ENCODE data around the gene NID1.

NID1 gene

GRCh38 chr1:236075848-236076247 is 11.0 kb upstream of the NID1 start:
- TF ChIP-seq CTCF (IDR thresholded peaks at IDR 0.05; ENCODE audit: control insufficient read depth, extremely low read depth, insufficient read depth), result no peak
- no peak for DNase-seq (ENCODE audit: low read depth)
- no peak overlapping the region for H3K4me3 ChIP-seq (ENCODE audit: low read depth, low read length)

- DNase-seq (ENCODE audit: low read depth), result no peak
- TF ChIP-seq CTCF (IDR thresholded peaks at IDR 0.05; ENCODE audit: control insufficient read depth, extremely low read depth, insufficient read depth), result no peak
- no peak overlapping the region for H3K4me3 ChIP-seq (ENCODE audit: low read depth, low read length)
These were observed 8.5 kb upstream of the NID1 start for GRCh38 chr1:236073307-236073897.

- DNase-seq (ENCODE audit: low read depth), result no peak
- no peak for TF ChIP-seq CTCF (IDR thresholded peaks at IDR 0.05; ENCODE audit: control insufficient read depth, extremely low read depth, insufficient read depth)
- no peak overlapping the region for H3K4me3 ChIP-seq (ENCODE audit: low read depth, low read length)
These were observed 7.1 kb upstream of the NID1 start for GRCh38 chr1:236072001-236072400.

- H3K4me3 ChIP-seq (ENCODE audit: low read depth, low read length), result no peak overlapping the region
- no peak for DNase-seq (ENCODE audit: low read depth)
- no peak for TF ChIP-seq CTCF (IDR thresholded peaks at IDR 0.05; ENCODE audit: control insufficient read depth, extremely low read depth, insufficient read depth)
These were observed 5.9 kb upstream of the NID1 start for GRCh38 chr1:236070753-236071152.

GRCh38 chr1:236069796-236070195 is 4.9 kb upstream of the NID1 start:
- DNase-seq (ENCODE audit: low read depth), result no peak
- TF ChIP-seq CTCF (IDR thresholded peaks at IDR 0.05; ENCODE audit: control insufficient read depth, extremely low read depth, insufficient read depth), result no peak
- no peak overlapping the region for H3K4me3 ChIP-seq (ENCODE audit: low read depth, low read length)

- H3K4me3 ChIP-seq (ENCODE audit: low read depth, low read length), result no peak overlapping the region
- DNase-seq (ENCODE audit: low read depth), result no peak
- no peak for TF ChIP-seq CTCF (IDR thresholded peaks at IDR 0.05; ENCODE audit: control insufficient read depth, extremely low read depth, insufficient read depth)
These were observed 3.1 kb upstream of the NID1 start for GRCh38 chr1:236067854-236068454.

All from LNCaP clone FGC (cell line).